Activated T-helper 2 cell treated with anti-CD3 and anti-CD28 coated beads, Interferon-gamma antibody, Interleukin-2, Interleukin-4, amounts not matched to agents 10 μg/mL and 5 μg/mL and 100 μg/mL, durations not matched to agents 14 hours and 24 hours and 36 hours (primary cell): ENCODE measurements around the gene SUPT20HL2. TPM values are rescaled to one million over a fixed set of nuclear protein-coding genes. Genes with fewer than 3 reads are reported as not detected.

Source experiments
- DNase-seq: peaks from one replicate; pipeline ENCODE4 v3.0.0; 2021; ENCODE audit warnings: low spot score
- H3K27ac Mint-ChIP-seq: one replicate; pipeline ENCODE4 v1.8.0; 2021; ENCODE audit warnings: mixed read lengths
- H3K27me3 Mint-ChIP-seq: one replicate; pipeline ENCODE4 v1.8.0; 2021; ENCODE audit warnings: low read depth, mixed read lengths
- H3K36me3 Mint-ChIP-seq: one replicate; pipeline ENCODE4 v1.8.0; 2021; ENCODE audit warnings: low read depth, mixed read lengths
- H3K4me1 Mint-ChIP-seq: one replicate; pipeline ENCODE4 v1.8.0; 2021; ENCODE audit warnings: low read depth, mixed read lengths
- H3K4me3 Mint-ChIP-seq: one replicate; pipeline ENCODE4 v1.8.0; 2021; ENCODE audit warnings: low read depth, mild to moderate bottlenecking, moderate library complexity, mixed read lengths
- H3K9me3 Mint-ChIP-seq: one replicate; pipeline ENCODE4 v1.8.0; 2021; ENCODE audit warnings: mixed read lengths
- intact Hi-C: fragments of 100-400 bp; cut with micrococcal nuclease; formaldehyde crosslinking; loops from one replicate; pipeline ENCODE4 v1.15.1; 2023
- total RNA-seq: library from RNA; stranded (reverse); gene quantifications from 2 replicates; pipeline ENCODE4 v1.2.3, GENCODE V29; 2022

Gene SUPT20HL2
- total RNA-seq, 1 donor from 2014 or later = not detected

DNA sequence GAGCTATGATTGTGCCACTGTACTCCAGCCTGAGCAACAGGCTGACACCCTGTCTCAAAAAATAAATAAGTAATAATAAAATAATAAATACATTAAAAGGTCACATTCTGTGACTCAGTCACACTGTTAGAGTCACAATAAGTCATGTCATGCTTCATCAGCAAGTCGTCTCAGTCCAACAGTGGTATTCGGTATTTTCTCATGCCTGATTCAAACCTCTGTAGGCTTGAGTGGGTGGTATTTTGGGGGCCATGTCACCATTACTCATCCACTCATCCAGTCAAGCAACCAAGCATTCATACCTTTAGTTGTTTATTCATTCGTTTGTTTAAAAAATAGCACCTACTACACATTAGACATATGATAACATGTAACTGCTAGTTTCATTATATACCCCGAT, 46.9 kb downstream of the SUPT20HL2 start:
- Mint-ChIP-seq H3K27ac (no peak overlapping the region), H3K4me3 (no peak overlapping the region), H3K27me3 (peaks cover 2% of the 10 kb centered on the region), H3K36me3 (no peaks in the 10 kb centered on the region), H3K4me1 (peaks cover 4% of the 10 kb centered on the region), H3K9me3 (peaks cover 11% of the 10 kb centered on the region)
- intact Hi-C loops = no loop called here
- DNase-seq = no peak

DNA sequence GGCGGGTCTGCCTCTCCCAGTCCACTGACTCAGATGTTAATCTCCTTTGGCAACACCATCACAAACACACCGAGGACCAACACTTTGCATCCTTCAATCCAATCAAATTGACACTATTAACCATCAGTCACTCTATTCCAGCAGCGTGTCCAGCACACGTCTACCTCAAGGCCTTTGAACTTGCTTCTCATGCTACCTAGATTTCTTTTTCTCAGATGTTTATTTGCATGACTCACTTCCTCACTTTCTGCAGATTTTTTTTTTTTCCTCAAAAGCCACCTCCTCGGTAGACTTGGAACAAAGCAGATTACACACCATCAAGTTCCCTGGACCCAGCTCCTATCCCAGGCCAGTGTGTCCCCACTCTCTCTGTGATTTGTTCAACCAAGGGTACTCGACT, 49.5 kb downstream of the SUPT20HL2 start:
- H3K4me3 Mint-ChIP-seq = no peak overlapping the region
- no peak overlapping the region for H3K27ac Mint-ChIP-seq
- no peaks in the 10 kb centered on the region for H3K9me3 Mint-ChIP-seq
- DNase-seq = no peak
- intact Hi-C loops = no loop called here
- H3K4me1 Mint-ChIP-seq = peaks cover 13% of the 10 kb centered on the region
- H3K36me3 Mint-ChIP-seq = no peaks in the 10 kb centered on the region
- no peaks in the 10 kb centered on the region for H3K27me3 Mint-ChIP-seq

DNA sequence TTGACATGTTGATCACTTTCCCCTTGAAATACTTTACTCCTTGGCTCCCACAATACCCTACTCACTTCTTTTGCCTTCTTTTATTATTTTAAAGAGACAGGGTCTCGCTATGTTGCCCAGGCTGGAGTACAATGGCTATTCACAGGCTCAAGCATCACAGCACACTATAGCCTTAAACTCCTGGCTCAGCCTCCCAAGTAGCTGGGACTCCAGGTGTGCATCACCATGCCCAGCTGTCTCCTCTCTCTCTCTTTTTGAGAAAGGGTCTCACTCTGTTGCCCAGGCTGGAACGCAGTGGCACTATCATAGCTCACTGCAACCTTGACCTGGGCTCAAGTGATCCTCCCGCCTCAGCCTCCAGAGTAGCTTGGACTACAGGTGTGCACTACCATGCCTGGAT, 51.6 kb downstream of the SUPT20HL2 start:
- Mint-ChIP-seq H3K4me1 (peaks cover 13% of the 10 kb centered on the region), H3K36me3 (no peaks in the 10 kb centered on the region), H3K4me3 (no peak overlapping the region), H3K9me3 (no peaks in the 10 kb centered on the region), H3K27me3 (no peaks in the 10 kb centered on the region), H3K27ac (no peak overlapping the region)
- no peak for DNase-seq
- intact Hi-C loops = no loop called here

Other genes with a start within 250 kb of the SUPT20HL2 start
- gene ZFX, start 164.3 kb downstream of the SUPT20HL2 start, total RNA-seq = 34.1 and 37.0 TPM in 2 replicates
- gene SUPT20HL1, start 46.6 kb upstream of the SUPT20HL2 start, total RNA-seq = not detected in 2 replicates
- gene PDK3, start 151.2 kb upstream of the SUPT20HL2 start, total RNA-seq = 24.6 and 26.4 TPM in 2 replicates